ENCODE measurements around the gene RHEB.

The RHEB gene

DNA sequence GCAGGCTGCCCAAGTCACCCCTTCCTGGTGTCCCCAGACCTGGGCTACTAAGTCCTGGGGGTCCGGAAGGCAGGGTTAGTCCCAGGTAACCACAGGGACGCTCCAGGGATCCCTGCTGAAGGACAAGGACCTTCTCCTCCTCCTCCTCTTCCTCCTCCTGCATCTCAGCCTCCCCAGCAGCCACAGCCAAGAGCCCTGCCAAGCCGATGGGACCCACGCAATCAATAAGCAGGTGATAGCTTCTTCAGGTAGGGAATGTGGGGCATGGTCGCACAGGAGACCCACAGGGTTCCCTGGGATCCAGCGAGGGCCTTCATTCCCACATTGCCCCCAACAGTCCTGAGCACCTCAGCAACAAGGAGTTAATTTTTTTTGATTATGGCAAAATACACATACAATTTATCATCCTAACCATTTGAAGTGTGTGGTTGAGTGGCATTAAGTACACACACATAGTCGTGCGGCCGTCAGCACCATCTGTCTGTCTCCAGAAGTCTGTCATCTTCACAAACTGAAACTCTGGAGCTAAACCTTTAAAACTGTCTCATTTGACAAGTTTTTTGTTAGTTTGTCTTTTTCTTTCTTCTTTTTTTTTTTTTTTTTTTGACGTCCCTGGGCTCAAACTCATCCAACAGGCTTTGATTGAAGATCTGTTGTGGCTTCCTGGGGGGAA, 91.9 kb downstream of the RHEB start:
- no peak overlapping the region for H3K4me3 ChIP-seq (ENCODE audit: low read depth, low read length)
- no peak for TF ChIP-seq CTCF (IDR thresholded peaks at IDR 0.05; ENCODE audit: borderline replicate concordance, insufficient read depth, low read depth, low read length)

DNA sequence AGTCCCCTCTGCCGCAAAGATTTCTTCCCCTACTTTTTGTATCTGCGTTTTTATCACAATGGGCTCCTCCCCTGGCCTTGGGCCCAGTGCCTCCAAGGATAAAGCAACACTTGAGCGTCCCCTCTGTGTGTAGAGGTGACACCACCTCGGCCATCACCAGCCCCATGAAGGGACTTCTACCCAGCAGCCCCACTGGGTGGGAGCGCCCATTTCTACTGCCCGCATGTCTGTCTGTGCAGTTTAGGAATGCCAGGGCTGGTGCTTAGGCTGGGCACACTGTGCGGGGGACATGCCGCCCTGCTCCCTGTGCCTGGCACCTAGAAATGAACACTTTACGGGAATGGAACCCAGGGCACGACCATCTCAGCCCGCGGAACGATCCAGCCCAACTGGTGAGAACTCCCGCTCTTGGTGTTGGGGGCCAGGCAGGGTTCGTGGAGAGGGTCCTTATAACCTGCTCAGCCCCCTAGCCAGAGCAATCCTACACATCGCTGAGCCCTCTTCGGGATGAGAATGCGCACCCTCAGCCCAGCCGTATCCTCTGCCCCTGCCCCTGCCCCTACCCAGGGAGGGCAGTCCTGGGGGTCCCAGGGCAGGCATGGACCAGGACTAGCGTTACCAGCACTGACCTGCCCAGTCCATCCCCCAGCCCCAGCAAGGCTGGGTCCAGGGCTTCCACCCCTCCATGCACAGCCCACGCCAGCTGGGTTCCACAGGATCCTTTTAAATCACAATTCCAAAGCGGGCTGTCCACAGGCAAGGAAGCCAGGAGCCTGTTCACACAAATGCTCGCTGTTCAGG, 92.6 kb downstream of the RHEB start:
- TF ChIP-seq CTCF (IDR thresholded peaks at IDR 0.05; ENCODE audit: borderline replicate concordance, insufficient read depth, low read depth, low read length), result no peak
- H3K4me3 ChIP-seq (ENCODE audit: low read depth, low read length), result no peak overlapping the region

GRCh38 chr7:151426441-151426903, 93.2 kb downstream of the RHEB start:
- no peak for TF ChIP-seq CTCF (IDR thresholded peaks at IDR 0.05; ENCODE audit: borderline replicate concordance, insufficient read depth, low read depth, low read length)
- no peak overlapping the region for H3K4me3 ChIP-seq (ENCODE audit: low read depth, low read length)

GRCh38 chr7:151425670-151426440, 93.8 kb downstream of the RHEB start:
- H3K4me3 ChIP-seq (ENCODE audit: low read depth, low read length), result no peak overlapping the region
- no peak for TF ChIP-seq CTCF (IDR thresholded peaks at IDR 0.05; ENCODE audit: borderline replicate concordance, insufficient read depth, low read depth, low read length)

- H3K4me3 ChIP-seq (ENCODE audit: low read depth, low read length), result no peak overlapping the region
- TF ChIP-seq CTCF (IDR thresholded peaks at IDR 0.05; ENCODE audit: borderline replicate concordance, insufficient read depth, low read depth, low read length), result no peak
Measured at GRCh38 chr7:151424799-151425198, 94.9 kb downstream of the RHEB start.

GRCh38 chr7:151423936-151424335, 95.8 kb downstream of the RHEB start:
- TF ChIP-seq CTCF (IDR thresholded peaks at IDR 0.05; ENCODE audit: borderline replicate concordance, insufficient read depth, low read depth, low read length), result no peak
- no peak overlapping the region for H3K4me3 ChIP-seq (ENCODE audit: low read depth, low read length)
